Common myeloid progenitor, CD34-positive (primary cell): ENCODE data around the gene BIRC7.

Source experiments
- CTCF ChIA-PET: fragments of 350-600 bp; sonication (Branson Sonifier 250); formaldehyde crosslinking; loops from one replicate; lab custom pipeline; 2021; ENCODE audit warnings: antibody characterized with exemption; lab: Charles Lee
- POLR2A ChIA-PET: fragments of 350-600 bp; sonication (Branson Sonifier 250); formaldehyde crosslinking; loops from one replicate; lab custom pipeline; 2021; ENCODE audit warnings: antibody characterized with exemption; lab: Charles Lee
- DNase-seq, 3 donors: peaks; one replicate each; pipeline versions ENCODE4 v3.0.0 to v3.0.0-alpha.2; 2013
- H3K27ac ChIP-seq, 2 experiments: 1 replicate in 1 of 2; 2 replicates in 1 of 2; pipeline ENCODE4 v1.7.0; 2013; ENCODE audit warnings: inconsistent platforms in 2 of 2, low read length in 2 of 2, mild to moderate bottlenecking in 2 of 2, low read depth in 1 of 2, moderate library complexity in 1 of 2; ENCODE audit not compliant: severe bottlenecking in 2 of 2, insufficient read depth in 1 of 2, poor library complexity in 1 of 2
- H3K27me3 ChIP-seq, 5 experiments: replicated peaks in 2 of 5; 1 replicate in 3 of 5; 2 replicates in 2 of 5; pipeline versions ENCODE4 v1.6.1 to v1.7.0; 2013; ENCODE audit warnings: low read length in 4 of 5, mild to moderate bottlenecking in 2 of 5, moderate library complexity in 2 of 5, inconsistent platforms in 1 of 5; ENCODE audit not compliant: insufficient read depth in 5 of 5, control insufficient read depth in 4 of 5
- H3K36me3 ChIP-seq, 4 experiments: 1 replicate in 2 of 4; 2 replicates in 2 of 4; pipeline versions ENCODE4 v1.6.1 to v1.7.0; 2013; ENCODE audit warnings: low read length in 3 of 4, control low read depth in 1 of 4, mild to moderate bottlenecking in 1 of 4; ENCODE audit not compliant: control insufficient read depth in 4 of 4, insufficient read depth in 4 of 4
- H3K4me1 ChIP-seq, 4 experiments: 1 replicate in 3 of 4; 2 replicates in 1 of 4; pipeline versions ENCODE4 v1.6.1 to v1.7.1; 2013; ENCODE audit warnings: low read length in 3 of 4, mild to moderate bottlenecking in 3 of 4, control low read depth in 1 of 4, inconsistent platforms in 1 of 4, moderate library complexity in 1 of 4; ENCODE audit not compliant: control insufficient read depth in 4 of 4, insufficient read depth in 4 of 4; ENCODE audit errors: control extremely low read depth in 1 of 4
- H3K4me3 ChIP-seq, 7 experiments: 1 replicate in 4 of 7; 2 replicates in 3 of 7; pipeline versions ENCODE4 v1.5.1 to v1.7.0; 2013; ENCODE audit warnings: mild to moderate bottlenecking in 7 of 7, low read length in 6 of 7, moderate library complexity in 6 of 7, inconsistent platforms in 2 of 7, low read depth in 2 of 7, control low read depth in 1 of 7; ENCODE audit not compliant: insufficient read depth in 4 of 7, control insufficient read depth in 1 of 7; ENCODE audit errors: extremely low read depth in 1 of 7
- H3K9me3 ChIP-seq, 5 experiments: 1 replicate in 4 of 5; 2 replicates in 1 of 5; pipeline versions ENCODE4 v1.6.1 to v1.7.1; 2013; ENCODE audit warnings: low read length in 4 of 5, mild to moderate bottlenecking in 2 of 5, inconsistent platforms in 1 of 5, low read depth in 1 of 5, moderate library complexity in 1 of 5; ENCODE audit not compliant: control insufficient read depth in 4 of 5, insufficient read depth in 2 of 5; ENCODE audit errors: control extremely low read depth in 1 of 5
- WGBS: methylation state at CpG from one replicate; pipeline ENCODE4 v1.1.5; 2013; ENCODE audit not compliant: insufficient coverage; 5-methylcytosine and 5-hydroxymethylcytosine counted together

Gene BIRC7

GRCh38 chr20:63262836-63263235 is 27.1 kb downstream of the BIRC7 start:
- CTCF ChIA-PET, result no interaction called here
- 93% methylated on average over 9 of the region's 9 CpGs for whole genome bisulfite sequencing

GRCh38 chr20:63264000-63264399 is 28.3 kb downstream of the BIRC7 start:
- H3K4me1 ChIP-seq, result peaks cover 0 to 2% (median 0%) of the 10 kb centered on the region in 4 experiments
- H3K36me3 ChIP-seq, result no peaks in the 10 kb centered on the region
- no peak for DNase-seq
- no peak overlapping the region for H3K27ac ChIP-seq
- CTCF ChIA-PET, result no interaction called here
- peaks cover 2 to 84% (median 19%) of the 10 kb centered on the region in 5 experiments for H3K27me3 ChIP-seq
- no peak overlapping the region for H3K4me3 ChIP-seq
- no peaks in the 10 kb centered on the region for H3K9me3 ChIP-seq
- POLR2A ChIA-PET, result no interaction called here
- 95% methylated on average over 10 of the region's 10 CpGs for WGBS

More at GRCh38 chr20:63262836-63263235, 27.1 kb downstream of the BIRC7 start:
- DNase-seq, result no peak
- POLR2A ChIA-PET, result no interaction called here
- Histone ChIP-seq H3K27me3 (peaks cover 2 to 83% (median 18%) of the 10 kb centered on the region in 5 experiments), H3K36me3 (no peaks in the 10 kb centered on the region), H3K4me1 (peaks cover 0 to 2% (median 0%) of the 10 kb centered on the region in 4 experiments), H3K27ac (no peak overlapping the region), H3K9me3 (no peaks in the 10 kb centered on the region), H3K4me3 (no peak overlapping the region)

- ChIA-PET POLR2A (no interaction called here), CTCF (no interaction called here)
- Histone ChIP-seq H3K27me3 (peaks cover 2 to 84% (median 18%) of the 10 kb centered on the region in 5 experiments), H3K36me3 (no peaks in the 10 kb centered on the region), H3K27ac (no peak overlapping the region), H3K4me3 (no peak overlapping the region), H3K4me1 (peaks cover 0 to 2% (median 0%) of the 10 kb centered on the region in 4 experiments), H3K9me3 (no peaks in the 10 kb centered on the region)
- WGBS, result 80% methylated on average over 13 of the region's 14 CpGs
- DNase-seq, result no peak
Observed at GRCh38 chr20:63264519-63264918, 28.8 kb downstream of the BIRC7 start.

DNA sequence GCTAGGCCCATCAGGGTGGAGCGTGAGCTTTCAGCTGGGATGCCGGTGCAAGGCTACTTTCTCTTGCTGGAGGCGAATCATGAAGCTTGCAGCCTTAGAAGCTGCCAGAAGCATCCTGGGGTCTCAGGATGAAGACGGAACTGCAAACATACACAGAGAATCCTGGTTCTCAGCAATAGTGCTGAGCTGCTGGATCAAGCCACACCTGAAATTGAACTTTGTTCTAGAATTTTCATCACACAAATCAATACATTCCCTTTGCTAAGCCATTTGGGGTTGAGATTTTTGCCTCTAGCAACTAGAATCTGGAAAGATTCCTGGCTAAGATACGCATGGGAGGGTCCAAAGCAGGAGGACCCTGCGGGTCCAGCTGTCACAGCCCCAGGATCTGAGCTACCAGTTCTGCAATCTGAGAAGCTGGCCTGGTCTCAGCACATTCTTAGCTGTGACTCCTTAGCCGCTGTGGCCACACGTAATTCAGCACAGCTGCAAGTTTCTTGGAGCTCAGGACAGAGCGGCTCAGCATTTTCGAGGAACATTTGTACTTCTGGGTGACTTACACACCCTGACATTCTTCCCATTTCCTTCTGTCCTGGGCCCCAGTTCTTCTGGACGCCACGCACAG is 30.3 kb downstream of the BIRC7 start:
- WGBS, result 84% methylated on average over 12 of the region's 12 CpGs
- CTCF ChIA-PET, result interaction anchor here (0.5 to 1.3 kb wide), 3 partner anchors 9 to 925 kb away, joined by 3 read pairs; no protein-coding TSS in a partner anchor
- DNase-seq, result no peak

GRCh38 chr20:63267691-63268090 is 32.0 kb downstream of the BIRC7 start:
- Histone ChIP-seq H3K4me3 (no peak overlapping the region), H3K27ac (no peak overlapping the region), H3K27me3 (peaks cover 0 to 54% (median 13%) of the 10 kb centered on the region in 5 experiments), H3K9me3 (no peaks in the 10 kb centered on the region), H3K4me1 (peaks cover 0 to 4% (median 1%) of the 10 kb centered on the region in 4 experiments), H3K36me3 (no peaks in the 10 kb centered on the region)
- no peak for DNase-seq
- WGBS, result 75% methylated on average over 6 of the region's 9 CpGs
- CTCF ChIA-PET, result interaction anchor here (1.4 kb wide), 1 partner anchor 12 kb away, joined by 3 read pairs; no protein-coding TSS in a partner anchor
- POLR2A ChIA-PET, result no interaction called here

More for the DNA sequence above, 30.3 kb downstream of the BIRC7 start:
- no peaks in the 10 kb centered on the region for H3K9me3 ChIP-seq
- peaks cover 2 to 70% (median 22%) of the 10 kb centered on the region in 5 experiments for H3K27me3 ChIP-seq
- H3K4me3 ChIP-seq, result no peak overlapping the region
- H3K4me1 ChIP-seq, result peaks cover 0 to 2% (median 0%) of the 10 kb centered on the region in 4 experiments
- H3K27ac ChIP-seq, result no peak overlapping the region
- POLR2A ChIA-PET, result no interaction called here
- H3K36me3 ChIP-seq, result no peaks in the 10 kb centered on the region

DNA sequence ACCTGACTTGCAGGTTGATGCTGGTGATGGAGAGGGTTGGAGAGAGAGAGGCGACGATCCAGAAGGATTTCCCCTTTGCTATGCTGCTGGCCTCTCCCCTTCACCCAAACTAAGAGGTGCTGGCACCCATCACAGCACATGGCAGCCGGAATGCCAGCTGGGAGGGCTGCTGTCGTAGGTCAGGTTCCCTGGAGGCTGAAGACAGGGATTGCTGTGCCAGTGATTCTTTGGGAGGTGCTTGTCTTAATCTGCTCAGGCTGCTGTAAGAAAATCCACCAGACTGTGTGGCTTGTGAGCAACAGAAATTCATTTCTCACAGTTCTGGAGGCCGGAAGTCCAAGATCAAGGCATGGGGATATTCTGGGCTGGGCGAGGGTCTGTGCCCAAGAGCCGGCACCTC is 32.6 kb downstream of the BIRC7 start:
- H3K27ac ChIP-seq, result no peak overlapping the region
- H3K4me3 ChIP-seq, result no peak overlapping the region
- DNase-seq, result no peak
- WGBS, result 80% methylated on average over 3 of the region's 7 CpGs
- POLR2A ChIA-PET, result no interaction called here
- peaks cover 0 to 48% (median 9%) of the 10 kb centered on the region in 5 experiments for H3K27me3 ChIP-seq
- CTCF ChIA-PET, result no interaction called here
- H3K9me3 ChIP-seq, result no peaks in the 10 kb centered on the region
- H3K4me1 ChIP-seq, result peaks cover 0 to 7% (median 3%) of the 10 kb centered on the region in 4 experiments
- no peaks in the 10 kb centered on the region for H3K36me3 ChIP-seq

- no peaks in the 10 kb centered on the region for H3K9me3 ChIP-seq
- H3K4me3 ChIP-seq, result no peak overlapping the region
- no peak overlapping the region for H3K27ac ChIP-seq
- POLR2A ChIA-PET, result no interaction called here
- H3K27me3 ChIP-seq, result peaks cover 0 to 45% (median 9%) of the 10 kb centered on the region in 5 experiments
- H3K4me1 ChIP-seq, result peaks cover 0 to 13% (median 9%) of the 10 kb centered on the region in 4 experiments
- no peaks in the 10 kb centered on the region for H3K36me3 ChIP-seq
- CTCF ChIA-PET, result no interaction called here
- WGBS, result 82% methylated on average over 13 of the region's 18 CpGs
- no peak for DNase-seq
Observed at GRCh38 chr20:63268671-63269439, 33.1 kb downstream of the BIRC7 start.
